DOHH2 (cell line): Measurements from ENCODE around the gene RAD51B.
"Not testable (repeated sequence)": the region's sequence is repeated elsewhere in the genome, so short reads cannot be mapped to it uniquely, and the experiment has no call there.

Source experiments
- EZH2phosphoT487 ChIP-seq: fragments of 200-600 bp; sonication (generic); IDR thresholded peaks from 2 replicates; pipeline ENCODE4 v1.6.1; 2017; ENCODE audit warnings: borderline replicate concordance, mild to moderate bottlenecking, antibody characterized with exemption, low read length, moderate library complexity, mixed read lengths
- TF ChIP-seq, protein P1 (sequence below): fragments of 200-600 bp; sonication (generic); IDR thresholded peaks from one replicate; pipeline ENCODE4 v1.5.1; 2014; ENCODE audit warnings: antibody characterized with exemption, mild to moderate bottlenecking, low read depth, low read length; ENCODE audit not compliant: poor library complexity, severe bottlenecking

DNA sequence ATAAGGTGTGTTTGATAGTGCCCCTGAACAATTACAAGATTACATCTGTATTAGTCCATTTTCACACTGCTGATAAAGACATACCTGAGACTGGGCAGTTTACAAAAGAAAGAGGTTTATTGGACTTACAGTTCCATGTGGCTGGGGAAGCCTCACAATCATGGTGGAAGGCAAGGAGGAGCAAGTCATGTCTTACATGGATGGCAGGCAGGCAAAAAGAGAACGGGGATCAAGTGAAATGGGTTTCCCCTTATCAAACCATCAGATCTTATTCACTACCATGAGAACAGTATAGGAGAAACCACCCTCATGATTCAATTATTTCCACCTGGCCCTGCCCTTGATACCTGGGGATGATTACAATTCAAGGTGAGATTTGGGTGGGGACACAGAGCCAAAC, 211.4 kb downstream of the RAD51B start:
- TF ChIP-seq, protein P1, sequence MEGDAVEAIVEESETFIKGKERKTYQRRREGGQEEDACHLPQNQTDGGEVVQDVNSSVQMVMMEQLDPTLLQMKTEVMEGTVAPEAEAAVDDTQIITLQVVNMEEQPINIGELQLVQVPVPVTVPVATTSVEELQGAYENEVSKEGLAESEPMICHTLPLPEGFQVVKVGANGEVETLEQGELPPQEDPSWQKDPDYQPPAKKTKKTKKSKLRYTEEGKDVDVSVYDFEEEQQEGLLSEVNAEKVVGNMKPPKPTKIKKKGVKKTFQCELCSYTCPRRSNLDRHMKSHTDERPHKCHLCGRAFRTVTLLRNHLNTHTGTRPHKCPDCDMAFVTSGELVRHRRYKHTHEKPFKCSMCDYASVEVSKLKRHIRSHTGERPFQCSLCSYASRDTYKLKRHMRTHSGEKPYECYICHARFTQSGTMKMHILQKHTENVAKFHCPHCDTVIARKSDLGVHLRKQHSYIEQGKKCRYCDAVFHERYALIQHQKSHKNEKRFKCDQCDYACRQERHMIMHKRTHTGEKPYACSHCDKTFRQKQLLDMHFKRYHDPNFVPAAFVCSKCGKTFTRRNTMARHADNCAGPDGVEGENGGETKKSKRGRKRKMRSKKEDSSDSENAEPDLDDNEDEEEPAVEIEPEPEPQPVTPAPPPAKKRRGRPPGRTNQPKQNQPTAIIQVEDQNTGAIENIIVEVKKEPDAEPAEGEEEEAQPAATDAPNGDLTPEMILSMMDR: not testable (repeated sequence)
- TF ChIP-seq EZH2phosphoT487: not testable (repeated sequence)
